Kidney tubule cell (primary cell): ENCODE measurements around the gene NOD2.
A peak's percentile ranks its signal among the peaks of the same experiment; 100 is the strongest.

Experiments used
- DNase-seq: peaks from one replicate; pipeline ENCODE4 v3.0.0-alpha.2; 2018; ENCODE audit warnings: low spot score

The NOD2 gene

GRCh38 chr16:50692999-50693781 lies at the start of gene NOD2:
NOD2 (plus strand) TSS chr16:50693606; CDS start chr16:50699496, 5,890 bp downstream.
- no peak for DNase-seq

- DNase-seq: no peak
Observed at GRCh38 chr16:50644245-50644644, 49.2 kb upstream of the NOD2 start.

GRCh38 chr16:50644729-50645128 lies 48.7 kb upstream of the NOD2 start:
- DNase-seq: peak; percentile 37

- DNase-seq: no peak
Observed at GRCh38 chr16:50645563-50646220, 47.7 kb upstream of the NOD2 start.

GRCh38 chr16:50646345-50646744 lies 47.1 kb upstream of the NOD2 start:
- DNase-seq: no peak

- no peak for DNase-seq
Observed at GRCh38 chr16:50651835-50652438, 41.5 kb upstream of the NOD2 start.

- DNase-seq: no peak
Observed at GRCh38 chr16:50652836-50653425, 40.5 kb upstream of the NOD2 start.

- DNase-seq: no peak
Observed at GRCh38 chr16:50653633-50654519, 39.5 kb upstream of the NOD2 start.

- no peak for DNase-seq
Observed at GRCh38 chr16:50655558-50656055, 37.8 kb upstream of the NOD2 start.

- DNase-seq: no peak
Observed at GRCh38 chr16:50657241-50657640, 36.2 kb upstream of the NOD2 start.

- no peak for DNase-seq
Observed at GRCh38 chr16:50659806-50660205, 33.6 kb upstream of the NOD2 start.

- no peak for DNase-seq
Observed at GRCh38 chr16:50662306-50662940, 31.0 kb upstream of the NOD2 start.

- DNase-seq: no peak
Observed at GRCh38 chr16:50664270-50664669, 29.1 kb upstream of the NOD2 start.

- DNase-seq: peak; percentile 71
Observed at GRCh38 chr16:50665128-50665878, 28.1 kb upstream of the NOD2 start.

GRCh38 chr16:50666658-50667496 lies 26.5 kb upstream of the NOD2 start:
- no peak for DNase-seq

- no peak for DNase-seq
Observed at GRCh38 chr16:50667497-50668367, 25.7 kb upstream of the NOD2 start.

GRCh38 chr16:50668368-50669008 lies 24.9 kb upstream of the NOD2 start:
- DNase-seq: no peak

- no peak for DNase-seq
Observed at GRCh38 chr16:50669741-50670140, 23.7 kb upstream of the NOD2 start.
